H9 (cell line): Measurements from ENCODE around the gene SH3TC2. TPM values are rescaled to one million over a fixed set of nuclear protein-coding genes. Genes with fewer than 3 reads are reported as not detected.

ENCODE experiments used
- DNase-seq: peaks from one replicate; pipeline ENCODE4 v3.0.0-alpha.2; 2017
- H2AFZ ChIP-seq: one replicate; pipeline ENCODE4 v1.6.1; 2013; ENCODE audit warnings: mild to moderate bottlenecking, low read length, control low read depth, moderate library complexity
- H2AK5ac ChIP-seq: 2 replicates; pipeline ENCODE4 v1.6.1; 2013; ENCODE audit warnings: low read length, control low read depth, mixed read lengths; ENCODE audit not compliant: insufficient read length
- H2BK120ac ChIP-seq: one replicate; pipeline ENCODE4 v1.6.1; 2013; ENCODE audit warnings: low read depth, mild to moderate bottlenecking, low read length, control low read depth, inconsistent platforms; ENCODE audit not compliant: poor library complexity, severe bottlenecking
- H2BK12ac ChIP-seq: 2 replicates; pipeline ENCODE4 v1.6.1; 2013; ENCODE audit warnings: low read length, control low read depth, mixed read lengths, low read depth; ENCODE audit not compliant: insufficient read length
- H2BK15ac ChIP-seq: 2 replicates; pipeline ENCODE4 v1.6.1; 2013; ENCODE audit warnings: low read depth, low read length, control low read depth
- H2BK20ac ChIP-seq: one replicate; pipeline ENCODE4 v1.6.1; 2013; ENCODE audit warnings: low read depth, mild to moderate bottlenecking, low read length, control low read depth, inconsistent platforms; ENCODE audit not compliant: poor library complexity, severe bottlenecking
- H2BK5ac ChIP-seq: 2 replicates; pipeline ENCODE4 v1.6.1; 2013; ENCODE audit warnings: low read length, control low read depth, mixed read lengths; ENCODE audit not compliant: insufficient read length
- H3K14ac ChIP-seq: 2 replicates; pipeline ENCODE4 v1.6.1; 2013; ENCODE audit warnings: low read length, control low read depth; ENCODE audit not compliant: insufficient read depth
- H3K18ac ChIP-seq: 2 replicates; pipeline ENCODE4 v1.6.1; 2013; ENCODE audit warnings: low read depth, mild to moderate bottlenecking, mixed read lengths, low read length, control low read depth; ENCODE audit not compliant: insufficient read length
- H3K23ac ChIP-seq: 2 replicates; pipeline ENCODE4 v1.6.1; 2013; ENCODE audit warnings: low read length, control low read depth, mixed read lengths, low read depth; ENCODE audit not compliant: insufficient read length
- H3K23me2 ChIP-seq: 2 replicates; pipeline ENCODE4 v1.6.1; 2013; ENCODE audit warnings: low read depth, mild to moderate bottlenecking, mixed read lengths, low read length, control low read depth; ENCODE audit not compliant: insufficient read length, poor library complexity, severe bottlenecking
- H3K27ac ChIP-seq: 2 replicates; pipeline ENCODE4 v1.5.1; 2013; ENCODE audit warnings: low read length, control low read depth, mixed read lengths, low read depth; ENCODE audit not compliant: insufficient read length
- H3K27me3 ChIP-seq: 2 replicates; pipeline ENCODE4 v1.6.1; 2013; ENCODE audit warnings: low read length, control low read depth, inconsistent platforms; ENCODE audit not compliant: insufficient read depth
- H3K4ac ChIP-seq: 2 replicates; pipeline ENCODE4 v1.6.1; 2013; ENCODE audit warnings: low read depth, mild to moderate bottlenecking, control low read depth, inconsistent platforms, low read length, moderate library complexity
- H3K4me1 ChIP-seq: 2 replicates; pipeline ENCODE4 v1.6.1; 2013; ENCODE audit warnings: low read length, control low read depth, inconsistent platforms; ENCODE audit not compliant: insufficient read depth
- H3K4me2 ChIP-seq: 2 replicates; pipeline ENCODE4 v1.6.1; 2013; ENCODE audit warnings: low read length, control low read depth, mixed read lengths; ENCODE audit not compliant: insufficient read length, insufficient read depth
- H3K56ac ChIP-seq: 2 replicates; pipeline ENCODE4 v1.6.1; 2013; ENCODE audit warnings: low read depth, mild to moderate bottlenecking, mixed read lengths, low read length, control low read depth; ENCODE audit not compliant: insufficient read length
- H3K79me1 ChIP-seq: 2 replicates; pipeline ENCODE4 v1.6.1; 2013; ENCODE audit warnings: low read depth, mild to moderate bottlenecking, moderate library complexity, low read length, control low read depth, inconsistent platforms; ENCODE audit not compliant: insufficient read depth, poor library complexity, severe bottlenecking
- H3K79me2 ChIP-seq: 2 replicates; pipeline ENCODE4 v1.6.1; 2013; ENCODE audit warnings: low read length, control low read depth, inconsistent platforms; ENCODE audit not compliant: insufficient read depth
- H3K9ac ChIP-seq: 2 replicates; pipeline ENCODE4 v1.6.1; 2013; ENCODE audit warnings: low read length, control low read depth, mixed read lengths; ENCODE audit not compliant: insufficient read length; ENCODE audit errors: extremely low read depth
- H3K9me3 ChIP-seq: one replicate; pipeline ENCODE4 v1.6.1; 2013; ENCODE audit warnings: low read depth, low read length, inconsistent platforms; ENCODE audit not compliant: control insufficient read depth
- H3T11ph ChIP-seq: one replicate; pipeline ENCODE4 v1.6.1; 2013; ENCODE audit warnings: mild to moderate bottlenecking, low read length, control low read depth, inconsistent platforms
- H4K20me1 ChIP-seq: one replicate; pipeline ENCODE4 v1.6.1; 2013; ENCODE audit not compliant: control insufficient read depth, insufficient read length, insufficient read depth
- H4K5ac ChIP-seq: 2 replicates; pipeline ENCODE4 v1.6.1; 2013; ENCODE audit warnings: low read depth, mild to moderate bottlenecking, mixed read lengths, low read length, control low read depth; ENCODE audit not compliant: insufficient read length
- H4K8ac ChIP-seq: replicated peaks from 2 replicates; pipeline ENCODE4 v1.6.1; 2013; ENCODE audit warnings: low read length, control low read depth, mixed read lengths, low read depth; ENCODE audit not compliant: insufficient read length
- H4K91ac ChIP-seq: 2 replicates; pipeline ENCODE4 v1.6.1; 2013; ENCODE audit warnings: low read depth, mild to moderate bottlenecking, moderate library complexity, mixed read lengths, low read length, control low read depth; ENCODE audit not compliant: insufficient read length
- H3K27ac Mint-ChIP-seq, 3 experiments: 2 replicates in 2 of 3; 3 replicates in 1 of 3; pipeline ENCODE4 v1.8.0; 2020 to 2021; ENCODE audit warnings: mixed read lengths in 3 of 3, mild to moderate bottlenecking in 1 of 3, moderate library complexity in 1 of 3
- H3K27me3 Mint-ChIP-seq: 2 replicates; pipeline ENCODE4 v1.8.0; 2021; ENCODE audit warnings: low read depth, mild to moderate bottlenecking, moderate library complexity, mixed read lengths
- H3K36me3 Mint-ChIP-seq, 3 experiments: 2 replicates in 2 of 3; 3 replicates in 1 of 3; pipeline ENCODE4 v1.8.0; 2020 to 2021; ENCODE audit warnings: low read depth in 3 of 3, mixed read lengths in 3 of 3; ENCODE audit not compliant: insufficient read depth in 1 of 3
- H3K4me1 Mint-ChIP-seq, 2 experiments: 2 replicates each; pipeline ENCODE4 v1.8.0; 2020; ENCODE audit warnings: mixed read lengths in 2 of 2
- H3K4me3 Mint-ChIP-seq, 2 experiments: 2 replicates in 1 of 2; 3 replicates in 1 of 2; pipeline ENCODE4 v1.8.0; 2020 to 2021; ENCODE audit warnings: mild to moderate bottlenecking in 2 of 2, mixed read lengths in 2 of 2, moderate library complexity in 1 of 2
- H3K9me3 Mint-ChIP-seq, 2 experiments: 2 replicates in 1 of 2; 3 replicates in 1 of 2; pipeline ENCODE4 v1.8.0; 2020; ENCODE audit warnings: mild to moderate bottlenecking in 2 of 2, mixed read lengths in 2 of 2, moderate library complexity in 1 of 2
- WGBS: extraction: QIAGEN DNeasy Blood & Tissue Kit; methylation state at CpG from one replicate; pipeline ENCODE4 v1.1.7; 2013; ENCODE audit warnings: missing lambda C conversion rate, low lambda C conversion rate, mixed read lengths; ENCODE audit not compliant: insufficient read length; ENCODE audit errors: extremely low coverage; 5-methylcytosine and 5-hydroxymethylcytosine counted together
- total RNA-seq: library from RNA; stranded (reverse); gene quantifications from 2 replicates; pipeline ENCODE4 v1.2.1, GENCODE V29; 2021
- TF ChIP-seq, protein P1 (sequence below): fragments of 200-600 bp; sonication (generic); conservative IDR thresholded peaks from 3 replicates; pipeline ENCODE4 v1.8.0; 2021; ENCODE audit warnings: antibody characterized with exemption, mild to moderate bottlenecking

SH3TC2 gene
- total RNA-seq, 1 experiment from 2014 or later = not detected

DNA sequence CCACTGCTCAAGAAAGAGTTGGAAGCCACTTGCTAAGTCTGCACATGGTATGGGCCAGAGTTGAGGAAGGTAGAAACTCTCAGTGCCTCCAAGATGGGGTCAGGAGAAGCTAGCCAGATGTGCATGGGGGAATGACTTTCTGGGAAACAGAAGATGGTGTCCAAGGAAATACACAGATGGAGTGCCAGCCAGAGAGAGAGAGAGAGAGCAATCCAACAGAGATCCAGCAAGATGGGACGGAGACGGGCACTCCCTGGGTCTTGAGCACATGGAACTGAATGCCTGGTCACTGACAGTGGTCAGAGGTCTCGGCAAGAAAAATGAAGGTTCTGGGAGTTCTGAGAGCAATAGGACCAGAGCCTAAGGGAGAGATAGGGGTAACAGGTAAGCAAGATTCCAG, 82.1 kb downstream of the SH3TC2 start:
- no peak overlapping the region for H3T11ph ChIP-seq
- H4K5ac ChIP-seq = no peak overlapping the region
- no peak overlapping the region for H3K27ac Mint-ChIP-seq
- no peaks in the 10 kb centered on the region for H3K79me1 ChIP-seq
- no peak overlapping the region for H3K4me3 Mint-ChIP-seq
- H3K79me2 ChIP-seq = no peaks in the 10 kb centered on the region
- H4K91ac ChIP-seq = no peak overlapping the region
- H3K27ac ChIP-seq = no peak overlapping the region
- no peak overlapping the region for H2AK5ac ChIP-seq
- H3K36me3 Mint-ChIP-seq = no peaks in the 10 kb centered on the region; a peak in 1 of 7 replicates
- H2BK15ac ChIP-seq = no peak overlapping the region
- H2BK5ac ChIP-seq = no peak overlapping the region
- no peaks in the 10 kb centered on the region for H3K27me3 Mint-ChIP-seq
- peaks cover 38 to 48% of the 10 kb centered on the region in 2 experiments for H3K4me1 Mint-ChIP-seq
- no peak overlapping the region for H3K9ac ChIP-seq
- H4K8ac ChIP-seq = no peak overlapping the region
- H2BK12ac ChIP-seq = no peak overlapping the region
- no peak overlapping the region for H3K14ac ChIP-seq
- H3K9me3 Mint-ChIP-seq = no peaks in the 10 kb centered on the region
- H3K9me3 ChIP-seq = no peaks in the 10 kb centered on the region
- peaks cover 15% of the 10 kb centered on the region for H3K4me1 ChIP-seq
- no peak overlapping the region for H3K56ac ChIP-seq
- H3K4me2 ChIP-seq = no peak overlapping the region
- no peak overlapping the region for H2BK20ac ChIP-seq
- H3K27me3 ChIP-seq = no peaks in the 10 kb centered on the region
- TF ChIP-seq, protein P1, sequence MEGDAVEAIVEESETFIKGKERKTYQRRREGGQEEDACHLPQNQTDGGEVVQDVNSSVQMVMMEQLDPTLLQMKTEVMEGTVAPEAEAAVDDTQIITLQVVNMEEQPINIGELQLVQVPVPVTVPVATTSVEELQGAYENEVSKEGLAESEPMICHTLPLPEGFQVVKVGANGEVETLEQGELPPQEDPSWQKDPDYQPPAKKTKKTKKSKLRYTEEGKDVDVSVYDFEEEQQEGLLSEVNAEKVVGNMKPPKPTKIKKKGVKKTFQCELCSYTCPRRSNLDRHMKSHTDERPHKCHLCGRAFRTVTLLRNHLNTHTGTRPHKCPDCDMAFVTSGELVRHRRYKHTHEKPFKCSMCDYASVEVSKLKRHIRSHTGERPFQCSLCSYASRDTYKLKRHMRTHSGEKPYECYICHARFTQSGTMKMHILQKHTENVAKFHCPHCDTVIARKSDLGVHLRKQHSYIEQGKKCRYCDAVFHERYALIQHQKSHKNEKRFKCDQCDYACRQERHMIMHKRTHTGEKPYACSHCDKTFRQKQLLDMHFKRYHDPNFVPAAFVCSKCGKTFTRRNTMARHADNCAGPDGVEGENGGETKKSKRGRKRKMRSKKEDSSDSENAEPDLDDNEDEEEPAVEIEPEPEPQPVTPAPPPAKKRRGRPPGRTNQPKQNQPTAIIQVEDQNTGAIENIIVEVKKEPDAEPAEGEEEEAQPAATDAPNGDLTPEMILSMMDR = no peak
- H3K18ac ChIP-seq = no peak overlapping the region
- no peak overlapping the region for H3K4ac ChIP-seq
- H2AFZ ChIP-seq = no peak overlapping the region
- no peak overlapping the region for H2BK120ac ChIP-seq
- no peaks in the 10 kb centered on the region for H3K23me2 ChIP-seq
- H3K23ac ChIP-seq = no peak overlapping the region
- WGBS = no CpG with 5 or more reads among the region's 3 CpGs
- no peaks in the 10 kb centered on the region for H4K20me1 ChIP-seq
- DNase-seq = no peak
